GM18867 (cell line): ENCODE results near the gene ZNF605.
A peak's percentile ranks its signal among the peaks of the same experiment; 100 is the strongest.
"Not testable (repeated sequence)": the region's sequence is repeated elsewhere in the genome, so short reads cannot be mapped to it uniquely, and the experiment has no call there.

Experiments
- ATAC-seq: cut with Tn5 transposase; IDR thresholded peaks from one replicate; pipeline ENCODE4 v1.9.1; 2021; ENCODE audit warnings: mild to moderate bottlenecking, moderate library complexity; ENCODE audit not compliant: unreplicated experiment

Gene ZNF605

GRCh38 chr12:132908145-132909029, 47.7 kb downstream of the ZNF605 start:
- ATAC-seq: peak; percentile 94

- ATAC-seq: not testable (repeated sequence)
Measured at GRCh38 chr12:132907789-132908144, 48.3 kb downstream of the ZNF605 start.

GRCh38 chr12:132907216-132907615, 48.9 kb downstream of the ZNF605 start:
- ATAC-seq: no peak

GRCh38 chr12:132904718-132905328, 51.3 kb downstream of the ZNF605 start:
- ATAC-seq: no peak

- ATAC-seq: no peak
Measured at GRCh38 chr12:132899033-132899432, 57.1 kb downstream of the ZNF605 start.

GRCh38 chr12:132888852-132889251, 67.3 kb downstream of the ZNF605 start:
- ATAC-seq: no peak

GRCh38 chr12:132887513-132888351, 68.4 kb downstream of the ZNF605 start, which contains the start of gene CHFR:
TSS of gene CHFR (minus strand) at chr12:132887605. CDS start at chr12:132887328, 277 bp downstream.
- ATAC-seq: peak; percentile 99

GRCh38 chr12:132886529-132887477, 69.3 kb downstream of the ZNF605 start:
- ATAC-seq: peak; percentile 14

- ATAC-seq: no peak
Measured at GRCh38 chr12:132881818-132882217, 74.3 kb downstream of the ZNF605 start.

- not testable (repeated sequence) for ATAC-seq
Measured at GRCh38 chr12:132874620-132875019, 81.5 kb downstream of the ZNF605 start.

GRCh38 chr12:132874175-132874574, 81.9 kb downstream of the ZNF605 start:
- ATAC-seq: no peak

GRCh38 chr12:132873724-132874123, 82.4 kb downstream of the ZNF605 start:
- no peak for ATAC-seq

GRCh38 chr12:132872975-132873421, 83.1 kb downstream of the ZNF605 start:
- ATAC-seq: no peak

GRCh38 chr12:132872073-132872855, 83.8 kb downstream of the ZNF605 start:
- ATAC-seq: no peak

GRCh38 chr12:132869551-132869950, 86.6 kb downstream of the ZNF605 start:
- ATAC-seq: no peak
